Esophagus squamous epithelium (tissue), 5 donors: ENCODE data around the gene FNIP1. TPM values are rescaled to one million over a fixed set of nuclear protein-coding genes. Genes with fewer than 3 reads are reported as not detected.
"Not testable (repeated sequence)": the region's sequence is repeated elsewhere in the genome, so short reads cannot be mapped to it uniquely, and the experiment has no call there.

Source experiments
- DNase-seq: peaks from one replicate; lab custom pipeline; 2025; lab: John Stamatoyannopoulos, UW
- H3K27ac ChIP-seq, 4 donors: fragments of 200-600 bp; sonication (generic); one replicate each; pipeline ENCODE4 v1.5.1; 2016 to 2019; ENCODE audit warnings: mild to moderate bottlenecking in 1 of 4
- H3K27me3 ChIP-seq, 4 donors: fragments of 200-600 bp; sonication (generic); 1 replicate in 3 of 4; 2 replicates in 1 of 4; pipeline versions ENCODE4 v1.5.1 to v1.6.0; 2017 to 2021; ENCODE audit warnings: antibody characterized with exemption in 1 of 4
- H3K36me3 ChIP-seq, 3 donors: fragments of 200-600 bp; sonication (generic); one replicate each; pipeline ENCODE4 v1.5.1; 2016 to 2019
- H3K4me1 ChIP-seq, 3 donors: fragments of 200-600 bp; sonication (generic); one replicate each; pipeline ENCODE4 v1.5.1; 2017 to 2019
- H3K4me3 ChIP-seq, 4 donors: fragments of 200-600 bp; sonication (generic); 1 replicate in 3 of 4; 2 replicates in 1 of 4; pipeline ENCODE4 v1.5.1; 2016 to 2019; ENCODE audit warnings: mild to moderate bottlenecking in 2 of 4, moderate library complexity in 1 of 4
- H3K9me3 ChIP-seq, 3 donors: fragments of 200-600 bp; sonication (generic); one replicate each; pipeline ENCODE4 v1.5.1; 2016 to 2019
- POLR2A ChIP-seq, 4 donors: fragments of 450-650 bp; IDR thresholded peaks; one replicate each; pipeline ENCODE4 v1.6.1; 2017; ENCODE audit warnings: antibody characterized with exemption in 4 of 4, mild to moderate bottlenecking in 4 of 4, moderate library complexity in 3 of 4
- WGBS, 2 donors: methylation state at CpG; one replicate each; pipeline ENCODE4 v1.1.5; 2018; 5-methylcytosine and 5-hydroxymethylcytosine counted together
- intact Hi-C: fragments of 100-400 bp; cut with DNase I; formaldehyde crosslinking; loops from one replicate; pipeline ENCODE4 v1.15.0; 2022
- total RNA-seq, 4 donors: library from RNA; depleted of rRNA; stranded (reverse); fragments of >200 nt; gene quantifications; one replicate each; pipeline ENCODE4 v1.1.0, GENCODE V29; 2016
- TF ChIP-seq, protein P1 (sequence below), 6 experiments: fragments of 450-650 bp in 4 of 6; fragments of 200-600 bp in 2 of 6; sonication (generic) in 2 of 6; IDR thresholded peaks; one replicate each; pipeline ENCODE4 v1.5.1; 2016 to 2019; ENCODE audit warnings: antibody characterized with exemption in 6 of 6, mild to moderate bottlenecking in 4 of 6, moderate library complexity in 4 of 6
- donor health status: DM: yes; HTN: yes; CAD: no.

The FNIP1 gene
- total RNA-seq, 4 donors from 2014 or later: 7.6 to 41.6 (median 20.7) TPM

DNA sequence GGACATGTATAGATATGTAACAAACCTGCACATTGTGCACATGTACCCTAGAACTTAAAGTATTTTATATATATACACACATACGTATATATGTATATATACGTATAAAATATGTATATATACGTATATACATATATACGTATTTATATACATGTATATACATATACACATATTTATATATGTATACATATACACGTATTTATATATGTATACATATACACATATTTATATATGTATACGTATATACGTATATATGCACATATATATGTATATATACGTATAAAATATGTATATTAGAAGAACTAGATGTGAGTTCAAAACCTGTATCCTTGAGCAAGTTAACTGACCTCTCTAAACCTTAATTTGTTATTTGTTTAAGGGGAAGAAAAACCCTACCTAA lies 61.4 kb downstream of the FNIP1 start:
- 89 to 93% methylated on average over 8 of the region's 8 CpGs for WGBS, 2 donors
- DNase-seq: no peak
- H3K4me3 ChIP-seq: no peak overlapping the region
- H3K36me3 ChIP-seq: peaks cover 0 to 20% (median 0%) of the 10 kb centered on the region in 3 donors
- no peaks in the 10 kb centered on the region for H3K4me1 ChIP-seq
- no peak overlapping the region for H3K27ac ChIP-seq
- H3K27me3 ChIP-seq: no peaks in the 10 kb centered on the region
- TF ChIP-seq, protein P1, sequence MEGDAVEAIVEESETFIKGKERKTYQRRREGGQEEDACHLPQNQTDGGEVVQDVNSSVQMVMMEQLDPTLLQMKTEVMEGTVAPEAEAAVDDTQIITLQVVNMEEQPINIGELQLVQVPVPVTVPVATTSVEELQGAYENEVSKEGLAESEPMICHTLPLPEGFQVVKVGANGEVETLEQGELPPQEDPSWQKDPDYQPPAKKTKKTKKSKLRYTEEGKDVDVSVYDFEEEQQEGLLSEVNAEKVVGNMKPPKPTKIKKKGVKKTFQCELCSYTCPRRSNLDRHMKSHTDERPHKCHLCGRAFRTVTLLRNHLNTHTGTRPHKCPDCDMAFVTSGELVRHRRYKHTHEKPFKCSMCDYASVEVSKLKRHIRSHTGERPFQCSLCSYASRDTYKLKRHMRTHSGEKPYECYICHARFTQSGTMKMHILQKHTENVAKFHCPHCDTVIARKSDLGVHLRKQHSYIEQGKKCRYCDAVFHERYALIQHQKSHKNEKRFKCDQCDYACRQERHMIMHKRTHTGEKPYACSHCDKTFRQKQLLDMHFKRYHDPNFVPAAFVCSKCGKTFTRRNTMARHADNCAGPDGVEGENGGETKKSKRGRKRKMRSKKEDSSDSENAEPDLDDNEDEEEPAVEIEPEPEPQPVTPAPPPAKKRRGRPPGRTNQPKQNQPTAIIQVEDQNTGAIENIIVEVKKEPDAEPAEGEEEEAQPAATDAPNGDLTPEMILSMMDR (IDR thresholded peaks at IDR 0.05): no peak
- no peak for TF ChIP-seq POLR2A (IDR thresholded peaks at IDR 0.05)
- intact Hi-C loops: no loop called here
- H3K9me3 ChIP-seq: no peaks in the 10 kb centered on the region

DNA sequence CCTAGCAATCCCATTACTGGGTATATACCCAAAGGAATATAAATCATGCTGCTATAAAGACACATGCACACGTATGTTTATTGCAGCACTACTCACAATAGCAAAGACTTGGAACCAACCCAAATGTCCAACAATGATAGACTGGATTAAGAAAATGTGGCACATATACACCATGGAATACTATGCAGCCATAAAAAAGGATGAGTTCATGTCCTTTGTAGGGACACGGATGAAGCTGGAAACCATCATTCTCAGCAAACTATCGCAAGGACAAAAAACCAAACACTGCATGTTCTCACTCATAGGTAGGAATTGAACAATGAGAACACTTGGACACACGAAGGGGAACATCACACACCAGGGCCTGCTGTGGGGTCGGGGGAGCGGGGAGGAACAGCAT lies 61.9 kb downstream of the FNIP1 start:
- H3K27me3 ChIP-seq, H3K27ac ChIP-seq, DNase-seq, H3K4me3 ChIP-seq, H3K4me1 ChIP-seq, intact Hi-C loops, H3K9me3 ChIP-seq: not testable (repeated sequence)
- 91 to 97% methylated on average over 6 of the region's 6 CpGs for WGBS, 2 donors
- H3K36me3 ChIP-seq: peaks cover 0 to 19% (median 0%) of the 10 kb centered on the region in 3 donors

DNA sequence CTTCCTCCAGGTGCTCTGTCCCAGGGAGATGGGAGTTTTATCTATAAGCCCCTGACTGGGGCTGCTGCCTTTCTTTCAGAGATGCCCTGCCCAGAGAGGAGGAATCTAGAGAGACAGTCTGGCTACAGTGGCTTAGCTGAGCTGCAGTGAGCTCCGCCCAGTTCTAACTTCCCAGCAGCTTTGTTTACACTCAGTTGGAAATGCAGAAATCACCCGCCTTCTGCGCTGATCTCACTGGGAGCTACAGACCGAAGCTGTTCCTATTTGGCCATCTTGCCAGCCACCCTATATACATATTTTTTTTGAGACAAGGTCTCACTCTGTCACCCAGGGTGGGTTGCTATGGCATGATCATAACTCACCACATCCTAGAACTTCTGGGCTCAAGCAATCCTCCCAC lies 67.5 kb downstream of the FNIP1 start:
- WGBS, 2 donors: 93 to 97% methylated on average over 4 of the region's 4 CpGs
- DNase-seq, H3K27ac ChIP-seq, H3K4me1 ChIP-seq, H3K9me3 ChIP-seq, H3K4me3 ChIP-seq, intact Hi-C loops, H3K27me3 ChIP-seq: not testable (repeated sequence)
- H3K36me3 ChIP-seq: peaks cover 0 to 20% (median 0%) of the 10 kb centered on the region in 3 donors

- peaks cover 0 to 30% (median 0%) of the 10 kb centered on the region in 3 donors for H3K36me3 ChIP-seq
- H3K4me3 ChIP-seq, intact Hi-C loops, H3K27me3 ChIP-seq, DNase-seq, H3K4me1 ChIP-seq, H3K27ac ChIP-seq, H3K9me3 ChIP-seq: not testable (repeated sequence)
Measured at GRCh38 chr5:131724089-131724488, 72.7 kb downstream of the FNIP1 start.

GRCh38 chr5:131720714-131721113 lies 76.1 kb downstream of the FNIP1 start:
- Histone ChIP-seq H3K27ac (no peak overlapping the region), H3K4me3 (no peak overlapping the region), H3K4me1 (no peaks in the 10 kb centered on the region), H3K27me3 (no peaks in the 10 kb centered on the region), H3K9me3 (no peaks in the 10 kb centered on the region), H3K36me3 (peaks cover 0 to 52% (median 0%) of the 10 kb centered on the region in 3 donors)
- DNase-seq: no peak
- WGBS, 2 donors: 75 to 88% methylated on average over 1 of the region's 1 CpG
- TF ChIP-seq POLR2A (IDR thresholded peaks at IDR 0.05): no peak
- TF ChIP-seq, protein P1 (IDR thresholded peaks at IDR 0.05): no peak
- intact Hi-C loops: no loop called here

- WGBS, 2 donors: 93% methylated on average over 1 of the region's 1 CpG
- Histone ChIP-seq H3K4me1 (no peaks in the 10 kb centered on the region), H3K4me3 (no peak overlapping the region), H3K36me3 (peaks cover 0 to 63% (median under 1%) of the 10 kb centered on the region in 3 donors), H3K27me3 (no peaks in the 10 kb centered on the region), H3K9me3 (no peaks in the 10 kb centered on the region), H3K27ac (no peak overlapping the region)
- DNase-seq: no peak
- TF ChIP-seq, protein P1 (IDR thresholded peaks at IDR 0.05): no peak
- no peak for TF ChIP-seq POLR2A (IDR thresholded peaks at IDR 0.05)
- intact Hi-C loops: no loop called here
Measured at GRCh38 chr5:131719564-131719963, 77.3 kb downstream of the FNIP1 start.

DNA sequence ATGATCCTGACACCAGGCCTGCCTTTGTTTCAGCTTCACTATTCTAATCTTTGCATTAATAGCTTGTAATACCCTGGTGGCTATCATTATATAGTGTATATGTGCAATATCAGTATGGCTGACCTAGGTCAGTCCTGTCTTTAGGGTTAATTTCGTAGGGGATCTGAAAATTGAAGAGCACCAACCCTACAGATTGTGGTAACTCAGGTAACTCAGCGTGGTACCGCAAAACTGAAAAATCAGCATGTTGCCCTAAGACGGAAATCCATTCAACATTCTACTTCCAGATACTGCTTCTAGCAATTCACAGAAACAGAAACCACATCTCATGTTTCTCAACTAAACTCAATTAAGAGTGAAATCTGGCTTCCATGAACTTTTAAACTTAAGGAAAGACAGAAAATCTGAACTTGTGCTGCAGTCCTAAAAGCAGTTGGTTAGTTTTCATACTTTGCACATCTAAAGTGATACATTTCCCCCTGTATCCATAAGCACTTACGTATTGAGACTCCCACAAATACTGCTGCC lies 78.3 kb downstream of the FNIP1 start:
- Histone ChIP-seq H3K27me3 (no peaks in the 10 kb centered on the region), H3K4me1 (no peaks in the 10 kb centered on the region), H3K27ac (no peak overlapping the region), H3K9me3 (no peaks in the 10 kb centered on the region), H3K36me3 (peaks cover 0 to 72% (median 4%) of the 10 kb centered on the region in 3 donors), H3K4me3 (no peak overlapping the region)
- DNase-seq: no peak
- TF ChIP-seq POLR2A (IDR thresholded peaks at IDR 0.05): no peak
- TF ChIP-seq, protein P1 (IDR thresholded peaks at IDR 0.05): no peak
- WGBS, 2 donors: 91 to 94% methylated on average over 5 of the region's 5 CpGs
- intact Hi-C loops: no loop called here

- H3K4me3 ChIP-seq, intact Hi-C loops, H3K27me3 ChIP-seq, DNase-seq, H3K9me3 ChIP-seq, H3K27ac ChIP-seq, H3K4me1 ChIP-seq: not testable (repeated sequence)
- H3K36me3 ChIP-seq: peaks cover 0 to 84% (median 4%) of the 10 kb centered on the region in 3 donors
- WGBS, 2 donors: 97% methylated on average over 3 of the region's 3 CpGs
Measured at GRCh38 chr5:131717164-131717563, 79.7 kb downstream of the FNIP1 start.
